ENCODE measurements around the gene CRELD1. TPM values are rescaled to one million over a fixed set of nuclear protein-coding genes. Genes with fewer than 3 reads are reported as not detected.

CRELD1 gene
- total and polyA plus RNA-seq, 2 of the 13 experiments (the other 11 are each of a cell fraction or from before 2014, with no cell fraction given), result 27.1 to 61.9 TPM

- TF ChIP-seq ZNF556 (CRISPR knock-in tag; IDR thresholded peaks at IDR 0.05; ENCODE audit: borderline replicate concordance) (peak; percentile 64; the same call in 1 of the 2 replicates), ZNF318 (CRISPR knock-in tag; IDR thresholded peaks at IDR 0.05) (peak; percentile 87), UBTF (CRISPR knock-in tag; IDR thresholded peaks at IDR 0.05) (peak; percentile 82; the same call in 1 of the 2 replicates), MYC (CRISPR knock-in tag; IDR thresholded peaks at IDR 0.05; ENCODE audit: borderline replicate concordance) (peak; percentile 99), ZUFSP (CRISPR knock-in tag; IDR thresholded peaks at IDR 0.05; ENCODE audit: borderline replicate concordance) (no peak), SMARCC2 (IDR thresholded peaks at IDR 0.05) (no peak), ZNF598 (CRISPR knock-in tag; IDR thresholded peaks at IDR 0.05; ENCODE audit: borderline replicate concordance) (peak; percentile 77; the same call in 1 of the 2 replicates), MEIS2 (CRISPR knock-in tag; IDR thresholded peaks at IDR 0.05) (peak; percentile 89), ZNF740 (CRISPR knock-in tag; IDR thresholded peaks at IDR 0.05) (peak; percentile 56; the same call in 1 of the 2 replicates), MXD4 (CRISPR knock-in tag; IDR thresholded peaks at IDR 0.05) (peak; percentile 97), ZNF83 (CRISPR knock-in tag; IDR thresholded peaks at IDR 0.05; ENCODE audit: borderline replicate concordance) (0 out of 2 replicates have a peak, but pooled peaks have one; percentile 41), GFI1 (CRISPR knock-in tag; IDR thresholded peaks at IDR 0.05; ENCODE audit: borderline replicate concordance) (peak; percentile 62)
These were observed 13.7 kb downstream of the CRELD1 start (continued) for GRCh38 chr3:9947025-9947995.
